K562 (cell line): ENCODE data around the gene PLCD1. TPM values are rescaled to one million over a fixed set of nuclear protein-coding genes. Genes with fewer than 3 reads are reported as not detected.
A peak's percentile ranks its signal among the peaks of the same experiment; 100 is the strongest.

Experiments used
- BDP1 ChIP-seq: IDR thresholded peaks from 3 replicates; pipeline ENCODE4 v1.6.1; 2011; ENCODE audit not compliant: insufficient read length, insufficient read depth
- COPS2 ChIP-seq: fragments of 450-650 bp; conservative IDR thresholded peaks from 2 replicates; pipeline ENCODE4 v1.6.1; 2016; ENCODE audit warnings: mild to moderate bottlenecking, moderate library complexity
- EP300 ChIP-seq: IDR thresholded peaks from 2 replicates; pipeline ENCODE4 v1.6.1; 2012; ENCODE audit warnings: low read length, improper control_type of control experiment
- HNRNPH1 ChIP-seq: fragments of 200-400 bp; formaldehyde crosslinking; optimal IDR thresholded peaks from 2 replicates; pipeline ENCODE3; 2017; ENCODE audit warnings: low read depth, mild to moderate bottlenecking, low read length, moderate library complexity
- KAT2B ChIP-seq: IDR thresholded peaks from one replicate; pipeline ENCODE4 v1.6.1; 2012; ENCODE audit warnings: low read depth, mild to moderate bottlenecking, control low read depth, inconsistent platforms, low read length, moderate library complexity
- KDM4B ChIP-seq, 2 experiments: fragments of 450-650 bp in 1 of 2; sonication (generic) in 1 of 2; IDR thresholded peaks; 2 replicates each; pipeline ENCODE4 v1.6.1; 2016 to 2017; ENCODE audit warnings: borderline replicate concordance in 2 of 2, antibody characterized with exemption in 1 of 2, low read depth in 1 of 2, mild to moderate bottlenecking in 1 of 2
- MBD2 ChIP-seq: sonication (generic); IDR thresholded peaks from 2 replicates; pipeline ENCODE4 v1.6.1; 2016; ENCODE audit warnings: low read depth, borderline replicate concordance
- NBN ChIP-seq: fragments of 450-650 bp; IDR thresholded peaks from 2 replicates; pipeline ENCODE4 v1.6.1; 2016; ENCODE audit warnings: low read depth, mild to moderate bottlenecking
- NUFIP1 ChIP-seq: fragments of 450-650 bp; IDR thresholded peaks from 2 replicates; pipeline ENCODE4 v1.6.1; 2018; ENCODE audit not compliant: partially characterized antibody
- POLR3A ChIP-seq: IDR thresholded peaks from 2 replicates; pipeline ENCODE4 v1.6.1; 2011; ENCODE audit warnings: borderline replicate concordance, mild to moderate bottlenecking, moderate library complexity; ENCODE audit not compliant: insufficient read length, insufficient read depth; ENCODE audit errors: extremely low read depth
- RNF2 ChIP-seq: sonication (generic); IDR thresholded peaks from 2 replicates; pipeline ENCODE4 v1.6.1; 2016
- SMAD1 ChIP-seq: fragments of 150-350 bp; IDR thresholded peaks from 2 replicates; pipeline ENCODE4 v1.6.1; 2014; ENCODE audit warnings: low read length, low read depth; ENCODE audit not compliant: partially characterized antibody
- SMARCC2 ChIP-seq: fragments of 450-650 bp; IDR thresholded peaks from 2 replicates; pipeline ENCODE4 v1.6.1; 2017; ENCODE audit warnings: antibody characterized with exemption, moderate library complexity, mild to moderate bottlenecking, low read depth
- TAF1 ChIP-seq: IDR thresholded peaks from 2 replicates; pipeline ENCODE4 v1.6.1; 2011; ENCODE audit warnings: mild to moderate bottlenecking, low read length, moderate library complexity; ENCODE audit not compliant: insufficient read depth, control insufficient read depth, severe bottlenecking; ENCODE audit errors: extremely low read depth
- TRIM28 ChIP-seq: fragments of 450-650 bp; IDR thresholded peaks from 2 replicates; pipeline ENCODE4 v1.6.1; 2017
- ZNF197 ChIP-seq: fragments of 200-800 bp; sonication (Bioruptor generic); IDR thresholded peaks from 2 replicates; pipeline ENCODE4 v1.6.1; 2016; ENCODE audit warnings: low read depth, missing genetic modification characterization, missing compliant biosample characterization
- ZNF445 ChIP-seq: fragments of 250-450 bp; sonication (Bioruptor Pico); IDR thresholded peaks from 2 replicates; pipeline ENCODE4 v1.4.0; 2020; ENCODE audit warnings: low read depth, mild to moderate bottlenecking, moderate library complexity
- ZNF778 ChIP-seq: fragments of 450-650 bp; formaldehyde crosslinking; IDR thresholded peaks from 2 replicates; pipeline ENCODE4 v1.4.0; 2020; ENCODE audit warnings: mild to moderate bottlenecking, moderate library complexity
- ZSCAN32 ChIP-seq: fragments of 450-650 bp; formaldehyde crosslinking; IDR thresholded peaks from 2 replicates; pipeline ENCODE4 v1.4.0; 2020; ENCODE audit warnings: mild to moderate bottlenecking, moderate library complexity
- polyA plus RNA-seq, 8 experiments: library from polyadenylated mRNA; depleted of rRNA in 4 of 8; stranded (reverse) in 5 of 8; unstranded in 3 of 8; fragments of >200 nt; fragmentation: Nextera tagmentation in 2 of 8; fragmentation: Illumina TruSeq in 1 of 8; extraction: Ambion mirVana in 2 of 8; extraction: Trizol in 1 of 8; gene quantifications; 2 replicates each; pipeline versions ENCODE4 v1.2.1 to v1.2.3, GENCODE V29; 2011 to 2014; ENCODE audit warnings: inconsistent platforms in 1 of 8, missing spikeins in 1 of 8
- total RNA-seq, 7 experiments: library from RNA; depleted of rRNA in 6 of 7; stranded (reverse); fragments of >200 nt in 6 of 7; fragmentation: Illumina TruSeq in 2 of 7; extraction: Trizol in 2 of 7; gene quantifications; 2 replicates each; pipeline versions ENCODE4 v1.2.1 to v1.2.3, GENCODE V29; 2011 to 2021; ENCODE audit warnings: low replicate concordance in 1 of 7
- TF ChIP-seq, protein P1 (sequence below): sonication (generic); formaldehyde crosslinking; IDR thresholded peaks from 2 replicates; pipeline ENCODE4 v1.9.0; 2022; ENCODE audit warnings: mild to moderate bottlenecking, missing genetic modification reagents
- TF ChIP-seq, protein P2 (sequence below): sonication (generic); formaldehyde crosslinking; IDR thresholded peaks from 2 replicates; pipeline ENCODE4 v1.8.0; 2022; ENCODE audit warnings: mild to moderate bottlenecking, missing genetic modification reagents
- TF ChIP-seq, protein P3 (sequence below): fragments of 250-450 bp; sonication (Bioruptor Pico); IDR thresholded peaks from 2 replicates; pipeline ENCODE4 v1.5.0; 2020; ENCODE audit warnings: mild to moderate bottlenecking, borderline replicate concordance
- TF ChIP-seq, protein P4 (sequence below): fragments of 250-450 bp; sonication (Bioruptor Pico); IDR thresholded peaks from 2 replicates; pipeline ENCODE4 v1.5.0; 2021
- TF ChIP-seq, protein P5 (sequence below): fragments of 250-450 bp; sonication (Bioruptor Pico); IDR thresholded peaks from 2 replicates; pipeline ENCODE4 v1.4.0; 2020

PLCD1 gene
- total and polyA plus RNA-seq, 9 of the 15 experiments (the other 6 are each of a cell fraction or from before 2014, with no cell fraction given) = 5.4 to 209 (median 116) TPM

DNA sequence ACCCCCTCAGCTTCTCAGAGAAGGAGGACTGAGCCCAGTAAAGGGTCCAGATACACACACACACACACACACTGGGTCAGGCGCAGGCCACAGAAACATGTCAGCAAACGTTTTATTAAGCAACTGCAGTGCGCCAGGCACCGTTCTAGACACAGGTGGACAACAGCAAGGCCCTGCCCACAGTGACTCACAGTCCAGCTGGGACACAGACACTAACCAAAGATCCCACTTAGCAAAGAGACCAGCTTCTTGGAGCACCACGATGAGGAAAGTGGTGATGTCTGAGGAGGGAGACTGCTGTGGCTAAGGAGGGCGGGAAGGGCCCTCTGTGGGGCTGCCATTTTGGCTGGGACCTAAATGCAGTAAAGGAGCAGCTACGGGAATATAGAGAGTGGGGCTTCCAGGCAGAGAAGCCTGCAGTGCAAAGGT is 41.7 kb downstream of the PLCD1 start (continued):
- TF ChIP-seq SMARCC2 (0 out of 2 replicates have a peak, but pooled peaks have one; percentile 25), ZNF778 (CRISPR knock-in tag) (no peak), KDM4B (IDR thresholded peaks at IDR 0.05; ENCODE audit: borderline replicate concordance in 2 of 2, low read depth in 1 of 2) (no peak), ZSCAN32 (no peak), BDP1 (no peak), TRIM28 (no peak), POLR3A (no peak), RNF2 (no peak), SMAD1 (no peak), EP300 (0 out of 2 replicates have a peak, but pooled peaks have one; percentile 15), KAT2B (no peak), TAF1 (no peak), COPS2 (no peak), NUFIP1 (no peak), ZNF445 (CRISPR knock-in tag) (no peak), NBN (peak; percentile 32; the same call in 1 of the 2 replicates), HNRNPH1 (no peak), MBD2 (no peak), ZNF197 (no peak)
- TF ChIP-seq, protein P1, sequence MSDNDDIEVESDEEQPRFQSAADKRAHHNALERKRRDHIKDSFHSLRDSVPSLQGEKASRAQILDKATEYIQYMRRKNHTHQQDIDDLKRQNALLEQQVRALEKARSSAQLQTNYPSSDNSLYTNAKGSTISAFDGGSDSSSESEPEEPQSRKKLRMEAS (CRISPR knock-in tag) = peak; percentile 40; the same call in 1 of the 2 replicates
- TF ChIP-seq, protein P2, sequence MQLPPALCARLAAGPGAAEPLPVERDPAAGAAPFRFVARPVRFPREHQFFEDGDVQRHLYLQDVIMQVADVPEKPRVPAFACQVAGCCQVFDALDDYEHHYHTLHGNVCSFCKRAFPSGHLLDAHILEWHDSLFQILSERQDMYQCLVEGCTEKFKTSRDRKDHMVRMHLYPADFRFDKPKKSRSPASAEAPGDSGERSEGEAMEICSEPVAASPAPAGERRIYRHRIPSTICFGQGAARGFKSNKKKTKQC (CRISPR knock-in tag) = no peak
- TF ChIP-seq, protein P3, sequence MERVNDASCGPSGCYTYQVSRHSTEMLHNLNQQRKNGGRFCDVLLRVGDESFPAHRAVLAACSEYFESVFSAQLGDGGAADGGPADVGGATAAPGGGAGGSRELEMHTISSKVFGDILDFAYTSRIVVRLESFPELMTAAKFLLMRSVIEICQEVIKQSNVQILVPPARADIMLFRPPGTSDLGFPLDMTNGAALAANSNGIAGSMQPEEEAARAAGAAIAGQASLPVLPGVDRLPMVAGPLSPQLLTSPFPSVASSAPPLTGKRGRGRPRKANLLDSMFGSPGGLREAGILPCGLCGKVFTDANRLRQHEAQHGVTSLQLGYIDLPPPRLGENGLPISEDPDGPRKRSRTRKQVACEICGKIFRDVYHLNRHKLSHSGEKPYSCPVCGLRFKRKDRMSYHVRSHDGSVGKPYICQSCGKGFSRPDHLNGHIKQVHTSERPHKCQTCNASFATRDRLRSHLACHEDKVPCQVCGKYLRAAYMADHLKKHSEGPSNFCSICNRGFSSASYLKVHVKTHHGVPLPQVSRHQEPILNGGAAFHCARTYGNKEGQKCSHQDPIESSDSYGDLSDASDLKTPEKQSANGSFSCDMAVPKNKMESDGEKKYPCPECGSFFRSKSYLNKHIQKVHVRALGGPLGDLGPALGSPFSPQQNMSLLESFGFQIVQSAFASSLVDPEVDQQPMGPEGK (CRISPR knock-in tag) = no peak
- TF ChIP-seq, protein P4, sequence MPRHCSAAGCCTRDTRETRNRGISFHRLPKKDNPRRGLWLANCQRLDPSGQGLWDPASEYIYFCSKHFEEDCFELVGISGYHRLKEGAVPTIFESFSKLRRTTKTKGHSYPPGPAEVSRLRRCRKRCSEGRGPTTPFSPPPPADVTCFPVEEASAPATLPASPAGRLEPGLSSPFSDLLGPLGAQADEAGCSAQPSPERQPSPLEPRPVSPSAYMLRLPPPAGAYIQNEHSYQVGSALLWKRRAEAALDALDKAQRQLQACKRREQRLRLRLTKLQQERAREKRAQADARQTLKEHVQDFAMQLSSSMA (CRISPR knock-in tag) = no peak
- TF ChIP-seq, protein P5, sequence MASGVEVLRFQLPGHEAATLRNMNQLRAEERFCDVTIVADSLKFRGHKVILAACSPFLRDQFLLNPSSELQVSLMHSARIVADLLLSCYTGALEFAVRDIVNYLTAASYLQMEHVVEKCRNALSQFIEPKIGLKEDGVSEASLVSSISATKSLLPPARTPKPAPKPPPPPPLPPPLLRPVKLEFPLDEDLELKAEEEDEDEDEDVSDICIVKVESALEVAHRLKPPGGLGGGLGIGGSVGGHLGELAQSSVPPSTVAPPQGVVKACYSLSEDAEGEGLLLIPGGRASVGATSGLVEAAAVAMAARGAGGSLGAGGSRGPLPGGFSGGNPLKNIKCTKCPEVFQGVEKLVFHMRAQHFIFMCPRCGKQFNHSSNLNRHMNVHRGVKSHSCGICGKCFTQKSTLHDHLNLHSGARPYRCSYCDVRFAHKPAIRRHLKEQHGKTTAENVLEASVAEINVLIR (CRISPR knock-in tag) = peak; percentile 5; the same call in 1 of the 2 replicates
